NB4 (cell line): ENCODE measurements around the gene VEGFA.
A peak's percentile ranks its signal among the peaks of the same experiment; 100 is the strongest.

Experiments
- DNase-seq: peaks from one replicate; pipeline ENCODE4 v3.0.0; 2010; ENCODE audit warnings: low read depth
- H3K4me3 ChIP-seq: one replicate; pipeline ENCODE4 v1.5.1; 2011; ENCODE audit warnings: mild to moderate bottlenecking, low read depth, low read length, moderate library complexity
- MYC ChIP-seq: IDR thresholded peaks from 2 replicates; pipeline ENCODE4 v1.6.1; 2011; ENCODE audit warnings: low read depth, low read length
- POLR2A ChIP-seq: IDR thresholded peaks from 2 replicates; pipeline ENCODE4 v1.6.1; 2011; ENCODE audit warnings: mild to moderate bottlenecking; ENCODE audit not compliant: insufficient read length; ENCODE audit errors: extremely low read depth
- TF ChIP-seq, protein P1 (sequence below): IDR thresholded peaks from one replicate; pipeline ENCODE4 v1.5.1; 2012; ENCODE audit warnings: low read depth, low read length
- TF ChIP-seq, protein P2 (sequence below): IDR thresholded peaks from 2 replicates; pipeline ENCODE4 v1.6.1; 2011; ENCODE audit warnings: low read depth, low read length

Gene VEGFA

DNA sequence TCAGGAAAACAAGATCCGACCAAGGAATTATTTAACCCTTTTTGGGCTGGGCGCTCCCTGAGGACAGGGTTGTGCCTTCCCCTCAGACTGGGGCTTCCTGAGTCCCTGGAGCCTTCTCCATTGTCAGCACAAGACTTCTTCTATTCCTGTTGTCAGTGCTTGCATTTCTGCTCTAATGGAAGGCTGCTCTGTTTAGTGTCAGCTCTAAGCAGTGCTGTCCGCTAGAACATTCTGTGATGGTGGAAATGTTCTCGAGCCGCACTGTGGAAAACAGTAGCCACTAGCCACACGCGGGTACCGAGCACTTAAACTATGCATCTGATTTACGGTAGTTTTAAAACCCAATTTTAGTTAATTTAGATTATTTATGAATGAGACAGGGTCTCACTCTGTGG lies 64.0 kb downstream of the VEGFA start:
- no peak overlapping the region for H3K4me3 ChIP-seq
- TF ChIP-seq, protein P1, sequence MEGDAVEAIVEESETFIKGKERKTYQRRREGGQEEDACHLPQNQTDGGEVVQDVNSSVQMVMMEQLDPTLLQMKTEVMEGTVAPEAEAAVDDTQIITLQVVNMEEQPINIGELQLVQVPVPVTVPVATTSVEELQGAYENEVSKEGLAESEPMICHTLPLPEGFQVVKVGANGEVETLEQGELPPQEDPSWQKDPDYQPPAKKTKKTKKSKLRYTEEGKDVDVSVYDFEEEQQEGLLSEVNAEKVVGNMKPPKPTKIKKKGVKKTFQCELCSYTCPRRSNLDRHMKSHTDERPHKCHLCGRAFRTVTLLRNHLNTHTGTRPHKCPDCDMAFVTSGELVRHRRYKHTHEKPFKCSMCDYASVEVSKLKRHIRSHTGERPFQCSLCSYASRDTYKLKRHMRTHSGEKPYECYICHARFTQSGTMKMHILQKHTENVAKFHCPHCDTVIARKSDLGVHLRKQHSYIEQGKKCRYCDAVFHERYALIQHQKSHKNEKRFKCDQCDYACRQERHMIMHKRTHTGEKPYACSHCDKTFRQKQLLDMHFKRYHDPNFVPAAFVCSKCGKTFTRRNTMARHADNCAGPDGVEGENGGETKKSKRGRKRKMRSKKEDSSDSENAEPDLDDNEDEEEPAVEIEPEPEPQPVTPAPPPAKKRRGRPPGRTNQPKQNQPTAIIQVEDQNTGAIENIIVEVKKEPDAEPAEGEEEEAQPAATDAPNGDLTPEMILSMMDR: no peak
- TF ChIP-seq POLR2A (no peak), MYC (no peak)
- TF ChIP-seq, protein P2, sequence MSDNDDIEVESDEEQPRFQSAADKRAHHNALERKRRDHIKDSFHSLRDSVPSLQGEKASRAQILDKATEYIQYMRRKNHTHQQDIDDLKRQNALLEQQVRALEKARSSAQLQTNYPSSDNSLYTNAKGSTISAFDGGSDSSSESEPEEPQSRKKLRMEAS: no peak
- no peak for DNase-seq

DNA sequence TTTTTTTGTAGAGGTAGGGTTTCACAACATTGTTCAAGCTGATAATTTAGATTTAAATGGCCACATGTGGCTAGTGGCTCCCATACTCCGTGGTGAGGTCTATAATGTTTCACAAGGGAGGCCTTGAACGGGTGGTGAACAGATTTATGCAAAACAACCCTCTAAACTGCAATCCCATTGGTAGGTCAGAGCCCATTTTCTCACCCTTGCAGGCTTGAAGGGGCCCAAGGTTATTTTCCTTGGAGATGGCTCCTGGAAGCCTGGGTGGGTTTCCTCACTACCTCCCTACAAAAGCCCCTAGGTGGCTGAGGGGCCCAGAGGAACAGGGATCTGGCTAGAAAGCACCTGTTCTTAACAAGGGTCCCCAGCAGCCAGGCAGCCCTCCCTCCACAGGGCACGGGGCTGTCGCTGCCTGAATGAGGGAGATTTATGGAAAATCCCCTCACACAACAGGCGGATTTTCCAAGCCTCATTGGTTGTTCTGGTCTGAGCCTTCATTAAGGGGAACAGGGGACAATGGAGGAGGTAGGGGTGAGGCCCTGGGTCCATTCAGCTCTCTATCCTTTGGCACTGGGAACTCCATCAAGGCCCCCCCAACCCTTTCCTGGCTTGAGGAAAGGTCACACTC lies 64.6 kb downstream of the VEGFA start:
- no peak overlapping the region for H3K4me3 ChIP-seq
- no peak for TF ChIP-seq MYC
- TF ChIP-seq, protein P2: no peak
- no peak for TF ChIP-seq POLR2A
- TF ChIP-seq, protein P1: no peak
- DNase-seq: peak; percentile 24

DNA sequence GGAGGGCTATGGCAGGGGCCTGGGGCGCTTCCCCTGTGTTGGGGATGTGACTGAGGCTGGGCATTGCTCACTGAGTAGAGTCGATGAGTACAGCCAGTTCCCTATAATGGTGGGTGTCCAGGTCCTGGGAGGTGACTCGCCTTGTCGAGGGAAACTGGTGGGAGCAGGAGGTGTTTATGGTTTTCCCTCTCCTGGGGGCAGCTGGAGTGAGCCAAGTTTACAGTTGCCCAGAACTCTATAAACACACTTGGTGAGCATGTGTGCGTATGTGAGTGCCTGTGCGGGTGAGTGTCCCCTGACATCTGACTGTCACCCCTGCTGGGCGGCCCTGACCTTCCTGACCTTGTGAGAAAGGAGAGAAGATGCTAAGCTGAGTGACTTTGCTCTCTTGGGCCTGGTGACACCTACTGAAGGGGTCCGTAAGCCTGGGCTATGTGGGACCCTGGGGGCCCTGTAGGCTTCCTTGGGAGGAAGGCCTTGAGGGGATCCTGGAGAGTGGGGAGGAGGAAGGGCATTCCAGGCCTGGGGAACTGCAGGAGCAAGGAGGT lies 65.9 kb downstream of the VEGFA start:
- TF ChIP-seq, protein P1: no peak
- no peak for TF ChIP-seq MYC
- TF ChIP-seq, protein P2: no peak
- TF ChIP-seq POLR2A: no peak
- no peak for DNase-seq
- H3K4me3 ChIP-seq: no peak overlapping the region
